Ishikawa (cell line): ENCODE measurements around the gene PLPP7.

Experiments used
- CEBPB ChIP-seq: IDR thresholded peaks from 2 replicates; pipeline ENCODE4 v1.6.1; 2012
- CREB1 ChIP-seq: IDR thresholded peaks from 2 replicates; pipeline ENCODE4 v1.6.1; 2012; ENCODE audit warnings: low read depth
- EGR1 ChIP-seq: IDR thresholded peaks from 2 replicates; pipeline ENCODE4 v1.6.1; 2012
- EP300 ChIP-seq: IDR thresholded peaks from 2 replicates; pipeline ENCODE4 v1.6.1; 2012; ENCODE audit warnings: borderline replicate concordance
- FOXM1 ChIP-seq: IDR thresholded peaks from 2 replicates; pipeline ENCODE4 v1.6.1; 2012; ENCODE audit warnings: low read depth, borderline replicate concordance
- MAX ChIP-seq: IDR thresholded peaks from 2 replicates; pipeline ENCODE4 v1.6.1; 2012
- NFIC ChIP-seq: IDR thresholded peaks from 2 replicates; pipeline ENCODE4 v1.6.1; 2012
- RAD21 ChIP-seq: IDR thresholded peaks from 2 replicates; pipeline ENCODE4 v1.6.1; 2012; ENCODE audit warnings: low read depth
- REST ChIP-seq: IDR thresholded peaks from 2 replicates; pipeline ENCODE4 v1.6.1; 2012; ENCODE audit warnings: low read depth, mild to moderate bottlenecking
- TAF1 ChIP-seq: IDR thresholded peaks from 2 replicates; pipeline ENCODE4 v1.6.1; 2012; ENCODE audit warnings: low read depth, mild to moderate bottlenecking
- TCF12 ChIP-seq: IDR thresholded peaks from 2 replicates; pipeline ENCODE4 v1.6.1; 2012; ENCODE audit warnings: low read depth
- TEAD4 ChIP-seq: IDR thresholded peaks from 2 replicates; pipeline ENCODE4 v1.6.1; 2012
- USF1 ChIP-seq: IDR thresholded peaks from 2 replicates; pipeline ENCODE4 v1.6.1; 2012
- YY1 ChIP-seq: IDR thresholded peaks from 2 replicates; pipeline ENCODE4 v1.6.1; 2012; ENCODE audit warnings: low read depth
- ZBTB7A ChIP-seq: IDR thresholded peaks from 2 replicates; pipeline ENCODE4 v1.6.1; 2012; ENCODE audit warnings: low read depth

PLPP7 gene

GRCh38 chr9:131270171-131271015 lies 19.1 kb upstream of the PLPP7 start:
- no peak for TF ChIP-seq CREB1
- no peak for TF ChIP-seq EP300
- no peak for TF ChIP-seq TAF1
- no peak for TF ChIP-seq USF1

- TF ChIP-seq NFIC (no peak), CREB1 (no peak), FOXM1 (no peak), EP300 (no peak), TAF1 (no peak), USF1 (no peak), TEAD4 (no peak), RAD21 (no peak), TCF12 (no peak), MAX (no peak), ZBTB7A (no peak), EGR1 (no peak)
Measured at GRCh38 chr9:131271506-131271931, 18.0 kb upstream of the PLPP7 start.

- TF ChIP-seq CEBPB = no peak
- no peak for TF ChIP-seq EP300
- no peak for TF ChIP-seq YY1
- no peak for TF ChIP-seq MAX
- no peak for TF ChIP-seq CREB1
- no peak for TF ChIP-seq TAF1
Measured at GRCh38 chr9:131272212-131272611, 17.3 kb upstream of the PLPP7 start.

- TF ChIP-seq TCF12 = no peak
Measured at GRCh38 chr9:131273146-131273855, 16.2 kb upstream of the PLPP7 start.

- TF ChIP-seq MAX = no peak
Measured at GRCh38 chr9:131273856-131274673, 15.5 kb upstream of the PLPP7 start.

GRCh38 chr9:131274674-131275331 lies 14.7 kb upstream of the PLPP7 start:
- TF ChIP-seq MAX (no peak), REST (no peak), ZBTB7A (no peak), TAF1 (no peak), CREB1 (no peak), RAD21 (no peak), USF1 (no peak), TEAD4 (no peak), TCF12 (no peak), YY1 (no peak), NFIC (no peak), CEBPB (no peak), EP300 (no peak), EGR1 (no peak), FOXM1 (no peak)
